Measurements from ENCODE around the gene PLCL2.
"Not testable (repeated sequence)": the region's sequence is repeated elsewhere in the genome, so short reads cannot be mapped to it uniquely, and the experiment has no call there.

PLCL2 gene

DNA sequence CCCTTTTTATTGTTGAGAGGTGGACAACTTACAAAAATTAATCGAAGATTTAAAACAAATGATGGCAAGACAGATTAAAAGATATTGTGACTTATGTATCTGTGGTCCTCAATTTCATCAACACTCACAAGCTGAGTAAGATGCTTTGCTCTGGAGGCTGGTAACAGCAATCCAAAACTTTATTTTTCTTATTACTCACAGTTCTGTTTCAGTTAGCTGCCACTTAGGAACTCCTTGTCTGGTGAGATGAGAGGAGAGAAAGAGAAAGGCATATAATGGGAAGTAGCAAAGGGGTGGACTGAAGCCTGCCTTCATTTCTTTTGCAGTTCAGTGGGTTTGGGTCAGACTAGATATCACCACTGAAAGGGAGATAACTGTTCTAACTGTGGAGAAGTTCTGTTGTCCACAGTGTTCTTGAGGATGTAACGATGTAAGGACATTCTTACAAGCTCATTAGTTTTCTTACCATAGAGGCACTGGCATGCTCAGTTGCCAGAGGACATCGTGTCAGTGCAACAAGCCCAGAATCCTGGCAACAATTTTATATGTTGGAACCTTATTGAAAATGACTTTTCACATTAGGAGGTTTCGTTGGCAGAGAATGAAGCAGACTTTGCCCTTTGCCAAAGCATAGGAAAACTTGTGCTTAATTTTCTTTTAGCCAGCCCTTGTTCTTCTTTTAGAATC is 93.6 kb downstream of the PLCL2 start:
- DNase-seq = peak; percentile 28

DNA sequence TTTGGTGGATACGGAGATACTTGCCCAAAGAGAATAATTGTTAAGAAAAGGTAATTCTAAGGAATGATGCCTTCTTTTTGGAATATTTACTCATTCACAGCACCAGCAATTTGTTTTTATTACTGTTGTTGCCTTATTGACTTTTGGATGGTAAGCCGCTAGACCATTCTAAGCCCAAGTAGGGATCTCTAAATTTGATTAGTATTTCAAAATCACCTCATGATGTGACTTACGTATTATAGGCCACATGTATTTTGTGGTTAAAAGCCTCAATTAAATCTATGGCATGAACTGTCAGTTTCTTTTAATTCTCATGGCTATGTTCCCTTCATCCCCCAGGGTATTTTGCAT is 94.1 kb downstream of the PLCL2 start:
- DNase-seq = no peak

DNA sequence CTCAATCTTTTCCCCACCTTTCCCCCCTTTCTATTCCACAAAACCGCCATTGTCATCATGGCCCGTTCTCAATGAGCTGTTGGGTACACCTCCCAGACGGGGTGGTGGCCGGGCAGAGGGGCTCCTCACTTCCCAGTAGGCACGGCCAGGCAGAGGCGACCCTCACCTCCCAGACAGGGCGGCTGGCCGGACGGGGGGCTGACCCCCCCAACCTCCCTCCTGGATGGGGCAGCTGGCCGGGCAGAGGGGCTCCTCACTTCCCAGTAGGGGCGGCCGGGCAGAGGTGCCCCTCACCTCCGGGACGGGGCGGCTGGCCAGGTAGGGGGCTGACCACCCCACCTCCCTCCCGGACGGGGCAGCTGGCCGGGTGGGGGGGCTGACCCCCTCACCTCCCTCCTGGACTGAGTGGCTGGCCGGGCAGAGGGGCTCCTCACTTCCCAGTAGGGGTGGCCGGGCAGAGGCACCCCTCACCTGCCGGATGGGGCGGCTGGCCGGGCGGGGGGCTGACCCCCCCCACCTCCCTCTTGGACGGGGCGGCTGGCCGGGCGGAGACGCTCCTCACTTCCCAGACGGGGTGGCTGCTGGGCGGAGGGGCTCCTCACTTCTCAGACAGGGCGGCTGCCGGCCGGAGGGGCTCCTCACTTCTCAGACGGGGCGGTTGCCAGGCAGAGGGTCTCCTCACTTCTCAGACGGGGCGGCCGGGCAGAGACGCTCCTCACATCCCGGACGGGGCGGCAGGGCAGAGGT is 95.2 kb downstream of the PLCL2 start:
- DNase-seq = not testable (repeated sequence)

DNA sequence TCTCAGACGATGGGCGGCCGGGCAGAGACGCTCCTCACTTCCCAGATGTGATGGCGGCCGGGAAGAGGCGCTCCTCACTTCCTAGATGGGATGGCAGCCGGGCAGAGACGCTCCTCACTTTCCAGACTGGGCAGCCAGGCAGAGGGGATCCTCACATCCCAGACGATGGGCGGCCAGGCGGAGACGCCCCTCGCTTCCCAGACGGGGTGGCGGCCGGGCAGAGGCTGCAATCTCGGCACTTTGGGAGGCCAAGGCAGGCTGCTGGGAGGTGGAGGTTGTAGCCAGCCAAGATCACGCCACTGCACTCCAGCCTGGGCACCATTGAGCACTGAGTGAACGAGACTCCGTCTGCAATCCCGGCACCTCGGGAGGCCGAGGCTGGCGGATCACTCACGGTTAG is 95.8 kb downstream of the PLCL2 start:
- DNase-seq = not testable (repeated sequence)

DNA sequence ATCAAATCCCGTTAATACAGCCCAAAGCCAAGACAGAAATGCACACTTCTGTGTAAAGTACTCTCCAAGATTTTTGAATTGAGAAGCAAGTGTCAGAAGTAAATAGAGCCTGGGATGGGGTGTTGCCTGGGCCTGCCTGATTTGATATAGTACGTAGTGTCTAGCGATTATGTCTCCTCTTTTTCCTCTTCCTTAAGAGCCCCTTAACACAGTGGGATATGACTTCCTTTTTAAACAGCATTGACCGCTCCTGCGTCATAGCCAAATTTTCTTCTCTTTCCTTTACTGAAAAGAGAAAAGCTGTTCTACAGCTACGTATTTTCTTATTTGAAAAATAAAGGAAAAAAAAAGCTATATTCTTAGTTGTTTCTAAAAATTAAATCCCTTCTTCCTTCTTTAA is 97.7 kb downstream of the PLCL2 start:
- DNase-seq = no peak

DNA sequence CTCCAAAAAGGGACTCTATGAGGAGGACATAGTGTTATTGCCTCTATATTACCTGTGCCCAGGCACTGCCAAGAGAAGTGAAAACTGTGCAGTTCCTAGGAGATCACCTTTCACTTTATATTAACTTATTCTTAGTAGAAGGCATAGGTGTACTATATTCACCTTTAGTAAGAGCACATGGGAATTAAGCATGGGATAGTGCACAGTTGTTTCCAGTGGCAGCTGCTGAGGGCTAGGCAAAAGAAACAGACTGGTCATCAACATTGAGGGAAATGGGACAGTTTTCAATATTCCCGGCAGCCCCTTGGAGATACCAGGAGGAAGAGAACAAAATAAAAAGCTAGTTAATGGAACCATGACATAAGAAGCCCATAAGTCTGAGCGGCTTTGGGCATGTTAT is 100.9 kb downstream of the PLCL2 start:
- DNase-seq = no peak

DNA sequence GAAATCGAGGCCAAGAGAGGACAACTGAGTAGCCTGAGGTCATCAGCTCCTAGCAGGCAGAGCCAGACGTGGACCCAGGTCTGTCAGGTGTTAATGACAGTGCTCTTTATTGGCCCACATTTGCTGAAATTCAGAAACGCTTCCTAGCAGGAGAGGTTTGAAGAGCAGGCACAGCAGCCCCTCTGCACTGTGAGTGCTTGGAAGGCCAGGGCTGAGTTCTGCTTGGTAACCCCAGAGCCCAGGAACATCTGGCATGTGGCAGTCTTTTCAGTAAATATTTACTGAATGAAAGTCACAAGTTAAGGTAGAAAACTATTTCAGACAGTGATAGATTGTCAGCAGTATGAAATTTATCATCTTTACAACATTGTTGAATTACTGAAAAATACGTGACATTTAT is 102.4 kb downstream of the PLCL2 start:
- DNase-seq = no peak

DNA sequence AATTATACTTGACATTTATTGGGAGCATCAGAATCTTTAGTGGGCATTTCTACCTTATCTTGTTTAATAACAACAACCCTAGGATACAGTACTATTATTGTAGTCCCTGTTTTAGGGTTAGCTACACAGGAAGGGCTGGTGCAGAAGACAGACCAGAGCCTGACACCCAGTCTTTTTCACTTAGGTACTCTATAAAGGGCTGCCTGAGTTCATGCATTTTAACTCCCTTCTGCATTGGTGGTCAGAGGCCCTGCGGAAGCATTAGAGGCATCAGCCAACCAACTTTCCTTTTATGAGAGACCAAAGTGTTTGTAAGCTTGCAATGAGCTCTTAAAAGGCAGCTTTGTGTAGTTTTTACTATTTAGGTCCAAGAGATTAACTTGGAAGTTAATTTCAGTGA is 105.4 kb downstream of the PLCL2 start:
- DNase-seq = no peak

DNA sequence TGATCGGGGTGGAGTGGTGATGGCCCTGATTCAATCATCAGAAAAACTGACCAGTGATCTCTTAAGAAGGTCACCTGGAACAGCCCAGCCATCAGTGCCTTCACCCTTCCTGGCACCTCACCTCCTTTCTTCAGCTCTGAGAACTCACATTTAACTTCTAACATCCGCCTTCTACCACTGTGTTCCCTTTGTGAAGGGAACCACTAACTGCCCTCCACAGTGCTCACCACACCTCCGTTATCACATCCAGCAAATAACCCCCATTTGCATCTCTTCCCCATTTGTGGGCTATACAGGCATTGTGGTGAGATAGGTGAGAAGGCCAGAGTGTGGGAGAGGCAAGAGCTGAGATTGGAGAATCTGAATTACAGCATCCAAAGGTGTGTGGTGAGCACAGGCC is 107.4 kb downstream of the PLCL2 start:
- DNase-seq = no peak

DNA sequence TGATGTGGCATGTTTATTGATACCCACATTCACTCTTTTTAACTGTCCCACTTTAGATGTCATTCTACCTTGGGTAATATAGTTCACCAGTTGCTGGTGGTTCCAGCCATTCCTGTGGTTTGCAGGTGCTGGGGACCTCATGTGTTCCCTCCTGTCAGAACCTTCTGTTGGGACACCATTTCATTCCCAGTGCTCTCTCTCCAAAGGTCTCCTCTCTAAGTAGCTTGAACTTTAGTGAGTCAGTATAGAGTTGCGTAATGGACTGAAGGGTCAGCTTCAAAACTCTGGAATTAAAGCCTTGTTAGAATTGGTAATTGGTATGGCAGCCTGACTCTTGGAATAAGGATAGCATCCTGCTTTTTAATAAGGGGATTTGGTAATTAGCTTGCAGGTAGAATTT is 108.5 kb downstream of the PLCL2 start:
- DNase-seq = peak; percentile 23

DNA sequence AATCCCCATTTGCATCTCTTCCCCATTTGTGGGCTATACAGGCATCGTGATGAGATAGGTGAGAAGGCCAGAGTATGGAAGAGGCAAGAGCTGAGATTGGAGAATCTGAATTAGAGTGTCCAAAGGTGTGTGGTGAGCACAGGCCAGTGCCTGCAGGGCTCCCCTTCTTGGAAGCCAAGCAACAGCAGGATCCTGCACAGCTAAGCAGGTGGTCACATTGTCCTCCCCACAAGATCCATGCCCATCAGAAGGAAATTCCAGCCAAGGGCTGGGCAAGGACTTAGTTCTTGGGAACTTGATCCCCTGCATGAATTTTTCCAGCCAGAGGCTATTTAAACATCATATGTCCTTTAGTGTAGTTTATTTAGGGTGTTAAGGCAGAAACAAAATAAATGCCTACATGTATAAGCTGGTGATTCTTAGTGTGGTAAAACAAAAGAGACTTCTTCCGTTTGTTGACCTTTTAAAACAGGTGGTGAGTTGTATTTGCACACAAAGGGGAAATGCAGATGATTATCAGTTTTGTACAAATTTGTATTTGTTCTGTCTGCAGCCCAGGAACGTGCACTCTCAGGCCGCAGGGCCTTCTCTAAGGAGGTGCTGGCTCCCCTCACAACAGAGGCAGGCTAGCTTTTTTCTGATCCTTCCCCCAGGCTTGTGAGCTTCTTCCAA is 110.2 kb downstream of the PLCL2 start:
- no peak for DNase-seq

DNA sequence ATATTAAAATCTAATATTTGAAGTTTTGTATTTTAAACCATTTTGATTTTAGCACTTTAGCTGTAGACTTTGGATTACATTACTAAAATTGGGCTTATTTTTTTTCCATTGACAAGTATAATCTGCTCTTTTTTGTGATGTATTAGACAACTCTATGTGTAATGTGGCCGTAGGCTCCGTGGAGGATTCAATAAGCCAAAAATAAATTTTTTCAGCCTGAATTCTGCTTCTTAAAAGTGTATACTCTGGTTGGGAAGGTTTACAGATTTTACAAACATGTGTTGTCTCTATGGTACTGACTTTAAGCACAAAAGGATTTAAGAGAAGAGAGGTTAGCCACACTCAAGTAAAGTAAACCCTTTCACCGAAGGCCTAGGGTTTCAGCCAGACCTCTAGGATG is 110.8 kb downstream of the PLCL2 start:
- DNase-seq = no peak

DNA sequence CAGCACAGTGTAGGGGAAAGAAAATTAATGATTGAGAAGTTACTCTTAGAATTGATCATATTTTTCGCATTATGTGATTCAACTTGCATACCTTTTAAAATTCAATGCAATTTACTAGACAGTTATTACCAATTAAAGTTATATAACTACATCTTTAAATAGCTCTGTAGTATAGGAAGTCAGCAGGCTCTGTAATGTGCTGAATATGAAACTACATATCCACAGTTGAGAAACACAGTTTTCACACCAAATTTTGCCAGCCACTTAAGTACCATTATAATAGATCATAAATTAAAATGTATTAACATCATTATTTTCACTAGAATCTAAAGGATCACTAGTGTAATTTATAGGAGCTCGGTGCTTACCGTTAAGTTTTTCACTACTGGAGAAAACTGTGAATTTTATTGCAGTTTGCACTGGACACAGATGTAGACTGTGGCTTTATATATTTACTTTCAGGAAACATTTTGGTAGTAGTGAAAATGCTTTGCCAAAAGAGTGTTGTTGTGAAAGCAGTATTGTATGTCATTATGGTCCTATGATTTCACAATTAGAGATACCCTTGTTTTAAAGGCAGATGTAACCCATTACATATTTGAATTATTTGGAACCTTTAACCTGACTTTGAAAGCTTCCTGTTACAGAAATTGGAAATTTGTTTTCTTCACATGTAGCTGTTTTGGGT is 113.6 kb downstream of the PLCL2 start:
- no peak for DNase-seq

DNA sequence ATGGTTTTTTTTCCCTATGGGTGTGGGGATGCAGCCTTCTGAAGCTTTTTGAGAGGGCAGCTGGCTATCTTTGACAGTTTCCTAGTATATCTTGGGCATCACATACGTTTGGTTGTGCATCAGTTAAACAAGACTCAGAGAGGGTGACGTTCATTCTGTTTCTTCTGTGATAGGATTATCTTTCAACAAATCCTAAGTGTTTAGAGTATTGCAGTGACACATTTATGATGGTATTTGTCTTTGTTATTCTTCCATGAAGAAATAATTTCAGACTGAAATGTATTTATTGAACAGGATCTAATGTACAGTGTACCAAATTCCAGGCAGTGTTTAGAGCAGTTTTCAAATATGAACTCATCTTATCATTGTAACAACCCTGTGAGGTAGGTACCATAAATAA is 114.4 kb downstream of the PLCL2 start:
- no peak for DNase-seq

DNA sequence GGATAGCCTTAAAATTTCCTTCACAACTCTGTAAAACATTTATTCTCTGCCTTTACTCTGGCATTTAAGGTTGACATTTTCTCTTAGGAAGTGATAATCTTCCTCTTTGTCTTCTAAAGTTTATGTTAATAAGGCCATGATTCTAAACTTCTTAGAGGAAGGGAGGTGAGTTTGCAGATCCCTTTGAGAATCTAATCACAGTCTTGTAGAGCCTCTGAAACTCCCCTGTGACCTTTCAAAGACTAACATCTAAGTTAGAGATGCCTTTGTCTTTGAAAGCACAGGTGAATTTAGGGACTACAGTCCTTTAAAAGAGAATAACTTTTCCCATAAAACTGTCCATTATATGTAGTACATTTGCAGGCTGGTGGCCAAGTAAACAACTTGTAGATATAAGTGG is 115.1 kb downstream of the PLCL2 start:
- DNase-seq = no peak

DNA sequence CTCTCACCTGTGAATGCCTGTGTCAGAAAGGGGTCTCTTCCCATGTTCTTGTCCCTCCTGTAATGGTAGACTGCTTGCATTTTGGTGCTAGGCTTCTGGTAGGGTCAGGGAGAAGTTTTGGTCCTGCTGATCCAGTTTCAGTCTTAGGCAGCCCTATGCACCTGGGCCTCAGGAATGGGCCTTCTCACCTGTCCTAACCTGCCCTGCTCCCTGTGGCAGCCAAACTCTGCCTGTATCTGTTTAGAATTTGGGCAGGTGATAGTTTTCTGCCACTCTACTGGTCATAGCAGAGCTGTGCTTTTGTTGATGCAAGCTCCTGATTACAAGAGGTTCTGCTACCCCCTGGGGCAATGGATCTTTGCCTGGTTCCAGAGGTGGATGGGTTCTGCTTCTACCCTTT is 118.7 kb downstream of the PLCL2 start:
- DNase-seq = no peak

DNA sequence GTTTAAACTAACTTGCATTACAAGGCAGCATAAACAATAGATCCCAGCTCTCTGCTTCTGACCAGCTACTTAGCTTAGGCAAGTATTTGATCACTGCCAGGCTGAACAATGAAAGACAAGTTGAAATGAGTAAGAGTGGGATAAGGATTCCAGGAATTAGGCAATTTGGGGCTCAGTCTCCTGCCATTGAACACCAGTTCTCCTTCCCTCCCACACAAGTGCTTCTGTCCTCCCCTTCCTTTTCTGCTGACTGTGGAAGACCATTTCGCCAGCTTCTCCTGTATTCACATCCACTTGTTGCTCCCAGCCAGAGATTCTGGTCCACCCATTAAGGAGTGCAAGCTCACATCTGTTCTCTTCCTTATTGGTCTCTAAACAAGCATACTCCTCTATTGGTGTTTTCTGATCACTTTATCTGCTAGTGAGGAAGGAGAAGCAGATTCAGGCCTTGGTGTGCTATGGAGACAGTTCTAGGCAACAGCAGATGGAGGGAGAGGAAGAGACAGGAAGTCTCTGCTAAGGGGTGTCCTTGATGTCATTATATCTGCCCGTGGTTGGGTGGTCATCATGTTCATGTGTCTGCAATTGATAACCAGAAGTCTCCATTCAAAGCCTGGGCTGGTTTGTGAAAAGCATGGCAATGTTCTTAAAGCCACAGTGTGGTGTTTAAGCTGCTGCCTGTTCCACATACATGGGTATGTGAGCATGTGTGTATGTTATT is 121.5 kb downstream of the PLCL2 start:
- no peak for DNase-seq

DNA sequence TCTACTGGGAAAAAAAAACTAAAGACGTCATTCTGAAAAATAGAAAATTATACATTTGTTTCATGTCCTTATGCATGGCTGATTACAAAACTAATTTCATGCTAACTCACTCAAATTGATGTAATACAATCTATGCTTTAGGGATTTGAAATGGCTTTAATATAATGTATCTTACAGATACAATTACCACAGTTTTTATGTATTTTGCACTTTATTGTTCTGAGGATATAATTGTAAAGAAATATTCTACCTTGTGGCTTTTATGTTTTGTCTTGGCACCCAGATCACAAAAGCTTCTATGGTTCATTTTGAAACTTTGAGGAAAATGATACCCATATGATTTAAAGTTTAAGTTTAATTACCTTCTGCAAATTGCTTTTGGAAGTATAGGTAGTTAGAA is 122.5 kb downstream of the PLCL2 start:
- DNase-seq = no peak

DNA sequence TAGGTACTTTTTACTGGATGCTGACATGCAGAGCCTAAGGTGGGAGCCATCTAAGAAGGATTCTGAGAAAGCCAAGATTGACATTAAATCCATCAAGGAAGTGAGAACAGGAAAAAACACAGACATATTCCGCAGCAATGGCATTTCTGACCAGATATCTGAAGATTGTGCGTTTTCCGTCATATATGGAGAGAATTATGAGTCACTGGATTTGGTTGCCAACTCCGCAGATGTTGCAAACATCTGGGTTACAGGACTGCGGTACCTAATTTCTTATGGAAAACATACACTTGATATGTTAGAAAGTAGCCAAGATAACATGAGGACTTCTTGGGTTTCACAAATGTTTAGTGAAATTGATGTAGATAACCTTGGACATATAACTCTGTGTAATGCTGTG is 125.1 kb downstream of the PLCL2 start:
- peak; percentile 42 for DNase-seq

DNA sequence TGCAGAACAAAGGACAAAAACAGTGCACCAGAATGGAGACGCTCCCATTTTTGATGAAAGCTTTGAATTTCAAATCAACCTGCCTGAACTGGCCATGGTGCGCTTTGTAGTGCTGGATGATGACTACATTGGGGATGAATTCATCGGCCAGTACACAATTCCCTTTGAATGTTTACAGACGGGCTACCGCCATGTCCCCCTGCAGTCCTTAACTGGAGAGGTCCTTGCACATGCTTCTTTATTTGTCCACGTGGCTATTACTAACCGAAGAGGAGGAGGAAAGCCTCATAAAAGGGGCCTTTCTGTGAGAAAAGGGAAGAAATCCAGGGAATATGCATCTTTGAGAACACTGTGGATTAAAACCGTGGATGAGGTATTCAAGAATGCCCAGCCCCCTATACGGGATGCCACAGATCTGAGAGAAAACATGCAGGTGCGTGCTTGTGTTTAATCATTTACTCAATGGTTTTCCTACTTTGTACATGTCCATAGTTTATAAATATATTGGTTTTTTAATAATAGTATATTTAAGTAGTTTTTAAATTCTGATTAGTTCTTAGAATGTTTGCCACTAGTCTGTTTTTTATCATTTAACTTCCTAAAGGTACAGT is 127.1 kb downstream of the PLCL2 start:
- no peak for DNase-seq

DNA sequence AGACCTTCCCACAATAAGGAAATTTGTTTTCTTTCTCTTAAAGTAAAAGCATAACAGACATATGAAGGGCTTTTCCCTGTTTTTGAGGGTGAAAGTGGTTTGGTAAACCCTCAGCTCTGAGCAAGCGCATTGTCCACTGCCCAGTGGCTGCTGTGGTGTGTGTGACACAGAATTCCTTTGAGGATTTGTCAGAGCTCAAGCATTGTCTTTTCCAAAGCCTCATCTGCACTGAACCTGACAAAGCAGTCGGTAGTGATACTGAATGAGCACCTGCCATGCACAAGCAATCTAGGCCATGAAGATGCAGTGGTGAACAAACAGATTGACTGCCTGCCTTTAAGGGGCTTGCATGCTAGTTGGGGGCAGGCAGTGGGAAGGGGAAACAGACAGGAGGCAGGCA is 128.3 kb downstream of the PLCL2 start:
- no peak for DNase-seq

DNA sequence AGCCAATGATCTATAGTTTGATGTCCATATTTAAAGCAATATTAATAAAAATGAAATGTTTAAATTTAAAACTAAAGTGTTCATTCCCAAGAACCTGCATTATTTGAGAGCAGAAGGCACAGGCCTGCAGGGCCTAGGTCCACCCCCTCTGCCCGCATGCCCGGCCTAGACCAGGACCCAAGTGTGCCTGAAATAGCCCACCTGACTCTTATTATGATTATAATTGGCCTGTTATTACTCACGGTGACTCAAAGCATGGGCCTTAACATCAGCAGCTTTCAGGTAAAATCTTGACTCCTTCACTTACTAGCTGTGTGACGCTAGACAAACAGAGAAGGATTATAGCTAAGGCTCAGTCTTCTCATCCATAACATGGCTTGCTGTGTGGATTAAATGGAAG is 128.8 kb downstream of the PLCL2 start:
- DNase-seq = no peak

DNA sequence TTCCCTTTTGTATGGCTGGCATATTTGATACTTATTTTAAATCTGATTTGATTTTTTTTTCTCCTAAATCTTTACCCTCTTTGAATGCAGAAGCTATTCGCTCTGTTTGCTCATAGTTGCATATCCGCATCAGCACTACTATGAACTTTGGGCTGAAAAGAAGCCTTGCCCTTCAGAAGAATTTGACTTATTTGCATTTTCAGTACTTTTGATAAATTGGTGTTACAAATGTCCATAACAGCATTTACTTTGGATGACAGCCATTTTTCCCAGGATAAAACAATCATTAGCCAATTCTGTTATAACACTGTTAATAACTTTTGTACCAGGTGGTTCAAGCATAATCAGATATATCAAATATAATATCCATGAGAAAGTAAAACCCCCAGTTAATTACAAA is 129.5 kb downstream of the PLCL2 start:
- no peak for DNase-seq
